HG03175 (cell line): Measurements from ENCODE around the gene NFIX.

Experiments
- ATAC-seq: cut with Tn5 transposase; IDR thresholded peaks from one replicate; pipeline ENCODE4 v1.9.1; 2021; ENCODE audit warnings: mild to moderate bottlenecking, moderate library complexity; ENCODE audit not compliant: unreplicated experiment

The NFIX gene

DNA sequence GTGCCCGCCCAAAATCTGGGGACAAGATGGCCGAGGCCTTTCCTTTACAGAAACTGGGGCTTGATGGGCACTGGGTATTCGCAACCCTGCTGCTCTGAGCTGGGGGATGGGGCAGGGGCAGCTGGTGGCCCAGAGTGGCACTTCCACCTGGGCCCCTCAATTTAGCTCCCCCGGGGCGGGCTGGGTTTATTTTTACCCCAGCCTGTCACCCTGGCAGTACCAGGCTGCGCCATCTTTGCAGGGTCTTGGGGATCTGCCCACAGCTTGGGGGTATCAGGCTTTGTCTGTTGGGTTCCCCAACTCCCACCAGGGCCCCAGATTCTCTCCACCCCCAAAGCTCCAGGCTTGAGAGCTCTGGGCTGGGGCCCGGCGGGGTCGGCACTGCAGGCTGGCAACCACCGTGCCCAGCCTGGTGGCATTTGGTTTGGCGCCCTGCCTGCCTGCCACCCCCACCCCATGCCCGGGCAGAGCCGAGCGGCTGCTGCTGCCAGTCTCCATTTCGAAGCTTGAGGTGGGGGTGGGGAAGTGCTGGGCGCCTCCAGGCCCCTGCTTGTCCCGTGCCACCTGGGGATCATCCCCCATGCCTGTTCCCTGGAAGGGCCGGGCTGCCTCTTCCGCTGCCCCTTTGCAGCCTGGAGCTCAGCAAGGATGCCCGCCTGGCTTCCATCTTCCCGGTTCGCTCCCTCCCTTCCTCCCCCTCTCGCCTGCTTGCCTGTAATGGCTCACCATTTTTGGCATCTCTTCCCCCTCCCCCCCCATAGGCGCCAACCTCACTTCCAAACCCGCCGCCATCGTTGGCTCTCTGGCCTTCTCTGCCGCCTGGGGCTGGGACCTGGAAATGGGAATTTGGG is 11.4 kb downstream of the NFIX start:
- no peak for ATAC-seq

DNA sequence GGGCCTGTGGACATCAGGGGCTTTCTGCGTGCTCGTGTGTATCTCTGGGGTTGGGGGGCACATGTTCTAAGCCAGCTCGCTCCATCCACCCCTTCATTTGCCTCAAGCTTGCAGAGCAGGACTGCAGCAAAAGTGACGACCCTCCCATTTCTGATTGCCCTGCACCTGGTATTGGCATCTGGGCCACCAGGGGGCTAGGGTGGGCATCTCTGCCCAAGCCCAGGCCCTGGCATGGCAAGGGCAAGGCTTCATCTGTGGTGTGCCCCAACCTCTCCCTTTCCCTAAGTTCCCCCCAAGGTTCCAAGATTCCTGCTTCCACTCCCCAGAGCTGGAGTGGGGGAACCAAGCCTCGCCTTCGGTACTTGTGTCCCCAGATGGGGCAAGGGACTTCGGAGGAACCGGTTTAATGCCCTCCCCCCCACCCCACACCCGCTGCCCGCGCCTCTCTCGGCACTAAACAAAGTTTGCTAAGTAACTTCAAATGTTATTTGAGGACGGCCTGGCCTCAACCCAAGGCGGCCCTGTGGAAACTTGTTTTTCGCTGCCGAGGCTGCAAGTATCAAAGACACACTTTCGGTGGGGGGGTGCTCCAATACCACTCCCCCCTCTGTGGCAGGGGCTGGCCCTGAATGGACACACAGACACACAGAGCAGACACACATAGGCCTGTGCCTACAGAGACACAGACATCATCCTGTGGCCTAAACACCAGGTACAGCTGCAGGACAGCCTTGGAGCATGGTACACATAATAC is 12.2 kb downstream of the NFIX start:
- ATAC-seq = no peak

- ATAC-seq = no peak
These were observed 13.9 kb downstream of the NFIX start for GRCh38 chr19:13008926-13009787.

- ATAC-seq = no peak
These were observed 15.0 kb downstream of the NFIX start for GRCh38 chr19:13010038-13010991.

GRCh38 chr19:13010992-13011652 is 15.8 kb downstream of the NFIX start:
- ATAC-seq = no peak

DNA sequence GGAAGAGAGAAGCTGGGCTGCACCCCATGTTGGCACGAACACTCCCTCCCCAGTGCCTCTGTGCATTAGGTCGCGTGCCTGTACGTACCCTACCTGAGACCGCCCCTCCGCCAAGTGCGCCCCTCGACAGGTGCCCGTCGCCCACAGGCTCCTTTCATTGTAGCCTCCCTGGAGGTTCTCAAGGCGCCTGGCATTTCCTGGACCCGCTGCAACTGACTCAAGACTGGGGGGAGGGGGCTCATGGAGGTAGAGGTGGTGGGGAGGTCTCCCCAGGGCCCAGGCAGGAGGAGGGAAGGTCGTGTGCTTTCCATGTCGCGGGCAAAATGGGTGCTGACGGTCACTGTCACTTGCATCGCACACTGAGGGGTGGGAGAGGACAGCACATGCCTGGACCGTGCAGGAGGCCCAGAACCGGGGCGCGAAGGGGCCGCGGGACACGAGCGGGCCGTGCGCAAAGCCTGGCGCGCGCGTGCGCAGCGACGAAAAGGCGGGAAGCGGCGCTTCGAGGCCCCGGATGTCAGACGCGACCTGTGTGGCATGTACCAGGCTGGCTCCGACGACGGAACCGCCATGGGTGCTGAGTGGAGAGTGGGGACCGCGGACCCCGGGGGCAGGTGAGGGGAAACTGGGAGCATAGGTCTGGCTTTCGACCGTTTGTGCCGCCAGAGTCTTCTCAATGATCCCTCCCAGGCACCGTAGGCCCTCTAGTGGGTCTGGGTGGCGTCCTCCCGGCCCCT is 16.5 kb downstream of the NFIX start:
- no peak for ATAC-seq

DNA sequence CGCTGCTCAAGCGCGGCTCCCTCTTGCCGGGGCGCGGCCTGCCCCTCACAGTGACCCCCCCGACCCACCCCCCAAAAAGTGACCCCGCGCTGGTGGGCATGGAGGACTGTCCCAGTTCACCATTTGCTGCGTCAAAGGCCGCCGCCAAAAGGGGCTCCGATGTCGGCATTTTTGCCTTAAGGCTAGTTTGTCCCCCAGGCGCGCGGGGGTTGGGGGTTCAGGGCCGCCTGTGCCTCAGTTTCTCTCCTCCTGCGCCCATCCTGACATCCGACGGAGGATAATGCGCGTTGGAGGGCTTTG is 17.1 kb downstream of the NFIX start:
- no peak for ATAC-seq

DNA sequence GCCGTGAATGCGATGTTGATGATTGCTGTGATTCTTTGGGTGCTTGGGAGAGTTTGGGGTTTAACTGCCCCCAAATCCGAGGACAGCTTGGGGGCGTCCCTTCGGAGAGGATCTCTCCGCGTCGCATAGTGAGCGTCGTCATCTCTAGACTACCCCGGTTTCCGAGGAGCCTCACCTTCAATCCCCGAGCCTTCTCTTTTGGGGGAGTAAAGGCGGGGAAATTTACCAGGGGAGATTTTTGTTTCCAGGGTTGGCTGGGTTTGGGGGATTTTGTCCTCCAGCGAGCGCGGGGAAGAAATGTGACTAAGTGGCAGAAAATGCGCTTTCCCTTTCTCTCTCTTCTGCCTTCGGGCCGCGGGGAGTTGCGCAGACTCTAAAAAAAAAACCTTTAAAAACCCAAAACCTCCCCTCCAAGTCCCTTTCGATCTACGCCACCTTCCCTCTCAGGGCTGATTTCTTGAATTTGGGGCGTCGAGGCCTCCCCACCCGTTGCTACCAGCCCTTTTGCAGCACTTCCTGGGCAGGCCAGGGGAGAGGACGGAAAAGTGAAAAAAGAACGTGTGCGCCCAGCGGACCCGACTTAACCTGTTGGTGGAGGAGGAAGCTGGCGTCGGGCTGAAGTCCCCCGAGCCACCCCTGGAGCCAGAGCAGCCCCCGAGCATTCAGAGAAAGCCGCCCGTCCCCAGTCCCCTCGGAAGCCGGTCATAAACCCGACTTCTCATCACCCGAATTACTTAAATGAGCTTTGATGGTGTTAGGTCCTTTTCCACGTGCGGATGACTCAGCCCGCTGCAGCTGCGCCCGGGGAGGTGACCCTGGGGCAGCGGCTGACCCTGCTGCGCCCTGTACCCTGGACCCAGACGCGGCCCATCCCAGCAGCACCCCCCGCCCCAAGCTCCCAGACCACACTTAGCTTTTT is 17.7 kb downstream of the NFIX start:
- ATAC-seq = no peak

GRCh38 chr19:13013649-13014048 is 18.4 kb downstream of the NFIX start:
- no peak for ATAC-seq

DNA sequence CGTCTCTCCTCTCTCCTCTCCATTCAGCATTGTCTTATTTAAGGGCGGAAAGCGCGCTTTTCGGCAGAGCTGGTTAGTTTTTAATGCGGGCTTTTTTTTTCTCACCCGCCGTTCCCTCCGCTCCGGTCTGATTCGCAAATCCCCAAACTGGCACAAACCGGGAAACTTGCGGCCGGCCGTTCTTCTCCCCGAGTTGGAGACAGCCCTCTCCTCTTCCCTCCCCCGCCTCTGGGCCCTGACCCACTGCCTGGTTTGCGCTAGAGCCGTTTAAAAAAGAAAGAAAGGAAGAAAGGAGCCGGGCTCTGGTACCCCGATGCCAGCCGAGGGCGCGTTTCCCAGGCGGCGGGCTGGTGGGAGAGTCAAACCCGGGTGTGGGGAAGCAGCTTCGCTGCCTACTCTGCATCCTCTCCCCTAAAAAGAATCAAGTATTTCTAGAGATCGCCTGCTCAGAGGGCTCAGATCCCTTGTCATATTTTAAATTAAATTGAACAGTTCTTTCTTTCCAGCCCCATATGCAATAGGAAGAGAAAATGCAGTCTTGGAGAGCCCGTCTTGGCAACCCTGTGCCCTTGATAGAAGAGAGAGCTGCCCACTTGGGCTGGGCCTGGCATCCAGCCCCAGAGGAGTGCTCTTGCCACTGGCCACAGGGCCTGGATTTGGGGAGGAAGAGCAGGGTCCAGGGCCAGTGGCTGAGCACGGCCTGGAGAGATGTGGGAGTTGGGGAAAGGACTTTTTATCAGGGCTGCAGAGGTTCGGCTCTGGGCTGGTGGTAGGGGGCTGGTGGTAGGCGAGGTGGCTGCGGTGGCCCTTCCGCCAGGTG is 19.0 kb downstream of the NFIX start:
- no peak for ATAC-seq

DNA sequence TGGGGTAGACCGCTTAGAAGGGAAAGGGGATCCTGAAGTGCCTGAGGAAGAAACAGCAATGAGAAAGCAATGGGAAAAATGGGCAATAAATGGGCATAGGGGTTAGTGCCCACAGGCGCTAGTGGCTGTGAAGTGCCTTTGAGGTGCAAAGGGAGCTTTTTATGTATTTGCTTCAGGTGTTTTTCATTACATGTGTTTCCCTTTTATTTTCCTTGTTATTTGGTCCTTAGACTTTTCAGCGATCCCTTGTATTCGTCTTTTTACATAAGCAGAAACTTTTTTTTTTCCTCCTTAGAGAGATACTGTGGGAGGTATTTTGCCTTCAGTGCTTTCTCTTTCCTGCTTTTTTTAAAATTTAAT is 19.6 kb downstream of the NFIX start:
- ATAC-seq = no peak

- ATAC-seq = no peak
These were observed 20.3 kb downstream of the NFIX start for GRCh38 chr19:13015361-13016223.

GRCh38 chr19:13016245-13016627 is 21.0 kb downstream of the NFIX start:
- ATAC-seq = no peak

- ATAC-seq = no peak
These were observed 21.5 kb downstream of the NFIX start for GRCh38 chr19:13016628-13017305.

DNA sequence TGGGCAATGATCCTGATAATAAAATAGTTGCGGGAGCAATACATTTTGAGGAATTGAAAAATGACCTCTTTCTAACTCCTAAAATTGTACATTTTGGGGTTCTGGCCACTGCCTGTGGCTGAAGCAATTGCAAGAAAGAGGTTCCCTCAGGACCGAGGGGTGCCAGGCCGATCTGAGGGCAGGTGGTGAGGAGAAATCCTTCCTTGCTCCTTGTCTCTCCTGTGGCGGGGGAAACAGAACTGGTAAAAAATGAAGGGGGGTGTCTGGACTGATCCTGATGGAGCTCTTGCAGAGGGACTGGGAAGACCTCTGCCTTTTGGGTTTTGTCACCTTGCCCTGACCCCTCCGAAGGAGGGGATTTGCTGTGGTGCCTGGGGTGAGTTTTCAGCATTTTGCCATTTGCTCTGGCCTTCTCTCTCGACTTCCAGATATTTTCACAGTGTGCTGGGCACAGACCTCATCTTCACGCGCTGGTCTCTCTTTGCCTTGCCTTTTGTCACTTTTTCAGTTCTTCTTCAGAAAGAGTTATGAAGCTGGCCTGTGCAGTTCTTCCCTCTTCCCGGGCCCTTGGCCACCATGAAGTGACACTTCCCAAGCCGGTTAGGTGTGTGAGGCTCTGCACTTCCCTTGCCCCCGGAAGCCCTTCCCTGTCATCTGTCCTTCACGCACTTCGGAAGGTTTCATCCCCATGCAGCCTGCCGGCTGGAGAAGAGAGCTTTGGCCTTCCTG is 22.2 kb downstream of the NFIX start:
- no peak for ATAC-seq
